ENCODE results near the gene M1AP.

M1AP gene

DNA sequence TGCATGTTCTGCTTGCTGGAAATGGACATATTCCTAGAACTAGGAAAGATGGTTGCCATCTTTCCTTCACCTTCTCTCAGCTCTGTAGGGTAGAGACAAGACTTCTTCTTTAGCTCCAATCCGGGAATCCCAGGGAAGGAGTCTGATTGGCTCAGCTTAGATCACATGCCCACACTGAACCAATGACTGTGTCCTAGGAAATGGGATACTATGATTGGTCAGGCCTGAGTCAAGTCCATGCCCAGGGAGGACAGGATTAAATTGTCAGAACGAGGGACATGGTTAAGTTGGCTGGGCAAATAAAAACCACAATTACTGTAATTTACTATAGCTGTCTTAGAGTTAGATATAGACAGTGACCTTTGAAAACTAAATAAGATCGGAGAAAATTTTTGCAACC is 37.3 kb upstream of the M1AP start:
- FAIRE-seq (no peak), DNase-seq (ENCODE audit: insufficient read length, low spot score) (no peak)
- no peak for TF ChIP-seq SPI1 (IDR thresholded peaks at IDR 0.05; ENCODE audit: low read depth, low read length)
- no peak for TF ChIP-seq POU2F2 (IDR thresholded peaks at IDR 0.05; ENCODE audit: low read depth, low read length)
- no peak for TF ChIP-seq POLR2A (IDR thresholded peaks at IDR 0.05; ENCODE audit: low read depth, low read length)
- no peak for TF ChIP-seq TAF1 (IDR thresholded peaks at IDR 0.05; ENCODE audit: low read depth, low read length)
- no peak for TF ChIP-seq PAX5 (IDR thresholded peaks at IDR 0.05; ENCODE audit: insufficient read depth, low read length, severe bottlenecking)
- no peak for TF ChIP-seq POLR2AphosphoS5 (IDR thresholded peaks at IDR 0.05; ENCODE audit: low read depth, low read length)

DNA sequence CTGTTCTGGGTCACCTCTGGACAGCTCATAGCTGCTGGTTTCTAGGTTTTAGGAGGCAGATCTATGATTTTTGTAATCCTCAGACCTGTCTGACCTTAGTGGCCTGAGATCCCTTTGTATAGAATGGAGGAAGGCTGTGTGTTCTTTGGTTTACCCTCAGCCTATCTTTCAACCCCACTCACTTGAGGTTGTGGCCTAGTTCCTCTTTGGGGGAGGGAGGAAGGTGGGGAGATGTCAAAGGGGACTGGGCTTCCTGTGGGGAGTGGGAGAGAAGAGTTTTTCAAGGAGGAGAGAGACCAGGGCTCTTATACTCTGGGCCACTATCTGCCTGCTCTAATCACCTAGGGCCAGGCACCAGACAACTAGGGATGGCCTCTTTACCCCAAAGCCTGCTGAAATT is 34.4 kb upstream of the M1AP start:
- TF ChIP-seq POU2F2 (IDR thresholded peaks at IDR 0.05; ENCODE audit: low read depth, low read length) (no peak), POLR2AphosphoS5 (IDR thresholded peaks at IDR 0.05; ENCODE audit: low read depth, low read length) (no peak), SPI1 (IDR thresholded peaks at IDR 0.05; ENCODE audit: low read depth, low read length) (no peak), TAF1 (IDR thresholded peaks at IDR 0.05; ENCODE audit: low read depth, low read length) (no peak), POLR2A (IDR thresholded peaks at IDR 0.05; ENCODE audit: low read depth, low read length) (no peak), PAX5 (IDR thresholded peaks at IDR 0.05; ENCODE audit: insufficient read depth, low read length, severe bottlenecking) (no peak)
- no peak for FAIRE-seq
- no peak for DNase-seq (ENCODE audit: insufficient read length, low spot score)

DNA sequence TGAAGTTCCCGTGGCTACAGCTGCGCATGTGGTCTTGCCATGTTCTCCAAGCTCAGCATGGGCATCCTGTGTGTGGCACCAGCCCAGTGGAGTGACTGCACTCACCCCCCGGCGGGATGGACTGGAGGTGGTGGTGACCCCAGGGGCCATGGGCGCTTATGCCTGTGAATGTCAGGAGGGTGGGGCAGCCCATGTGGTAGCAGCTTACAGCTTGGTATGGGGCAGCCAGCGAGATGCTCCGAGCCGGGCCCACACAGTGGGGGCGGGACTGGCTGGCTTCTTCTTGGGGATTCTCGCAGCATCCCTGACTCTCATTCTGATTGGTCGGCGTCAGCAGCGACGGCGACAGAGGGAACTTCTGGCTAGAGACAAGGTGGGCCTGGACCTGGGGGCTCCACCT is 31.5 kb upstream of the M1AP start:
- TF ChIP-seq POU2F2 (IDR thresholded peaks at IDR 0.05; ENCODE audit: low read depth, low read length) (no peak), SPI1 (IDR thresholded peaks at IDR 0.05; ENCODE audit: low read depth, low read length) (no peak), POLR2A (IDR thresholded peaks at IDR 0.05; ENCODE audit: low read depth, low read length) (no peak), PAX5 (IDR thresholded peaks at IDR 0.05; ENCODE audit: insufficient read depth, low read length, severe bottlenecking) (no peak), POLR2AphosphoS5 (IDR thresholded peaks at IDR 0.05; ENCODE audit: low read depth, low read length) (no peak), TAF1 (IDR thresholded peaks at IDR 0.05; ENCODE audit: low read depth, low read length) (no peak)
- no peak for FAIRE-seq
- no peak for DNase-seq (ENCODE audit: insufficient read length, low spot score)

DNA sequence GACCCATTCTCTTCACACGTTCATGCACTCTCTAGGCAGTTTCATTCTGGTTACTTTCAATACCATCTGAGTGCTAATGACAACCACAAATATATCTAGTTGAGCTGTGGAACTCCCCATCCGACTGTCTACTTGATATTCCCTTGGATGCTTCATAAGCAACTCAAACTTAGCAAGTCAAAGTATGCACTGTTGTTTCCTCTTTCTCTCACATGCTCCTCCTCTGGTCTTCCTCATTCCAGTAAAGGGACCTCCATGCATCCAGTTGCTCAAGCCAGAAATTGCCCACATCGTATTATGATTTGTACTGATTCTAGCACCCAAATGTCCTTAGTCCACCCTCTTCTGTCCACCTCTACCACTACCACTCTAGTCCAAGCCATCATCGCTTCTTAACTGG is 28.2 kb upstream of the M1AP start:
- no peak for FAIRE-seq
- no peak for DNase-seq (ENCODE audit: insufficient read length, low spot score)
- TF ChIP-seq POU2F2 (IDR thresholded peaks at IDR 0.05; ENCODE audit: low read depth, low read length) (no peak), PAX5 (IDR thresholded peaks at IDR 0.05; ENCODE audit: insufficient read depth, low read length, severe bottlenecking) (no peak), SPI1 (IDR thresholded peaks at IDR 0.05; ENCODE audit: low read depth, low read length) (no peak), POLR2AphosphoS5 (IDR thresholded peaks at IDR 0.05; ENCODE audit: low read depth, low read length) (no peak), TAF1 (IDR thresholded peaks at IDR 0.05; ENCODE audit: low read depth, low read length) (no peak), POLR2A (IDR thresholded peaks at IDR 0.05; ENCODE audit: low read depth, low read length) (no peak)

DNA sequence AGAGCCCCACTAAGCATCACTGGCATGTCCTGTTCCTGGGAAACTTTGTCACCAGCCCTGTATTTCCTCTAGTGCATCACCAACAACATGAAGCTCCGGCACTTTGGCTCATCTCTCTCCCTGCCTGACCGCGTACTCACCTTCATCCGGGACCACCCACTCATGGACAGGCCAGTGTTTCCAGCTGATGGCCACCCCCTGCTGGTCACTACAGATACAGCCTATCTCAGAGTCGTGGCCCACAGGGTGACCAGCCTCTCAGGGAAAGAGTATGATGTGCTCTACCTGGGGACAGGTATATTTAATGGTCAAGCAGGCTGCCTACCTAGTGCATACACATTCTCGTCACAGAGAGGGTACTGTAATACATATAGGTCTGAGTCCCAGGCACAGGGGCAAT is 27.0 kb upstream of the M1AP start:
- FAIRE-seq (no peak), DNase-seq (ENCODE audit: insufficient read length, low spot score) (no peak)
- TF ChIP-seq POLR2A (IDR thresholded peaks at IDR 0.05; ENCODE audit: low read depth, low read length) (no peak), PAX5 (IDR thresholded peaks at IDR 0.05; ENCODE audit: insufficient read depth, low read length, severe bottlenecking) (no peak), POU2F2 (IDR thresholded peaks at IDR 0.05; ENCODE audit: low read depth, low read length) (no peak), POLR2AphosphoS5 (IDR thresholded peaks at IDR 0.05; ENCODE audit: low read depth, low read length) (no peak), SPI1 (IDR thresholded peaks at IDR 0.05; ENCODE audit: low read depth, low read length) (no peak), TAF1 (IDR thresholded peaks at IDR 0.05; ENCODE audit: low read depth, low read length) (no peak)

DNA sequence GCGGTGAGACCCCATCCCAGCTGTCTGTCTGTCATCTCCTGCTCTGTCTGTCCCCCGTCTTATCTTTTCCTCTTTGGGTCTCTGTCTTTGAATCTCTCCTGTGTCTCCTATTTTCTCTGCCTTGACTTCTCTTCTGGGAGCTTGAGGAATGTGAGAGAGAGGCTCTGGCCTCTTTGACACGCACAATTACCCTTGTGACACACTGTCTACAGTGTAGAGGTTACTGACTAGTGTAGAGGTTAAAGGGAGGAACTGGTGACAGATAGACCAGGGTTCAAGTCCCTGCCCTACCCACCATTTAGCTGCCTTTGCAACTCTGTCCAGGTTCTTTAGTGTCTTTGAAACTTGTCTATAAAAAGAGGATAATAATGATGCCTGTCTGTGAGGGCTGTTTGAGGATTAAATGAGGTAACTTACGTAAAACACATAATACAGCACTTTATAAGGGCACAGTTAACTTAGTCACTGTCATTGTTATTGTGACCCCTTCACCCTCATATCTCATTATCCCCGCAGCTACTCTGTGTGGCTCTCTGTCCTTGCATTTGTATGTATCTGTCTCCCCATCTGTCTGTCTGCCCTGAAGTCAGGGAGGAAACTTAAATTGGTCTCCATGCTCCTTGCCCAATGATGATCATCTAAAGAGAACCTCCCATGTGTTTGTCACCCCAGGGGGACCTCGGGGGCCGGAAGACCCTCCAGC is 25.8 kb upstream of the M1AP start:
- FAIRE-seq = no peak
- TF ChIP-seq POLR2A (IDR thresholded peaks at IDR 0.05; ENCODE audit: low read depth, low read length) (no peak), SPI1 (IDR thresholded peaks at IDR 0.05; ENCODE audit: low read depth, low read length) (no peak), TAF1 (IDR thresholded peaks at IDR 0.05; ENCODE audit: low read depth, low read length) (no peak), PAX5 (IDR thresholded peaks at IDR 0.05; ENCODE audit: insufficient read depth, low read length, severe bottlenecking) (no peak), POLR2AphosphoS5 (IDR thresholded peaks at IDR 0.05; ENCODE audit: low read depth, low read length) (no peak), POU2F2 (IDR thresholded peaks at IDR 0.05; ENCODE audit: low read depth, low read length) (no peak)

DNA sequence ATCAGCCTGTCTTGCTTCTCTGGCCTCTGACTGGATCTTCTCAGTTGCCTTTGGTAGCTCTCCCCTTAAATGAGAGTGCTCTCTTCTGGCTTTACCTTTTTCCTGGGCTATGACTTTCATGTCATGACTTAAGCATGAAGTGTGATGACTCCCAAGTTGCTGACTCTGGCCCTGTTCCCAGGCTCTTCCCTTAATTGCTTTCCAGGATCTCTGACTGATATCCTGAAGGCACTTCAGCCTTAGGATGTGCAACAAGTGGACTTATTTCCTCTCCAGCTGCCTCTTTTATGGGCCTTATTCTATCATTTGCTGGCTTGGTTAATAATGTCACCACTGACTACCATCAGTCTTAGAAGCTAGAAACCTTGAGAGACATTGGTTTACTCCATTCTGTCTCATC is 23.3 kb upstream of the M1AP start:
- no peak for TF ChIP-seq POLR2AphosphoS5 (IDR thresholded peaks at IDR 0.05; ENCODE audit: low read depth, low read length)
- no peak for TF ChIP-seq POU2F2 (IDR thresholded peaks at IDR 0.05; ENCODE audit: low read depth, low read length)
- no peak for TF ChIP-seq POLR2A (IDR thresholded peaks at IDR 0.05; ENCODE audit: low read depth, low read length)
- no peak for TF ChIP-seq TAF1 (IDR thresholded peaks at IDR 0.05; ENCODE audit: low read depth, low read length)
- TF ChIP-seq PAX5 (IDR thresholded peaks at IDR 0.05; ENCODE audit: insufficient read depth, low read length, severe bottlenecking) = no peak
- no peak for TF ChIP-seq SPI1 (IDR thresholded peaks at IDR 0.05; ENCODE audit: low read depth, low read length)
- no peak for DNase-seq (ENCODE audit: insufficient read length, low spot score)
- no peak for FAIRE-seq

More for the DNA sequence above, 25.8 kb upstream of the M1AP start:
- no peak for DNase-seq (ENCODE audit: insufficient read length, low spot score)

DNA sequence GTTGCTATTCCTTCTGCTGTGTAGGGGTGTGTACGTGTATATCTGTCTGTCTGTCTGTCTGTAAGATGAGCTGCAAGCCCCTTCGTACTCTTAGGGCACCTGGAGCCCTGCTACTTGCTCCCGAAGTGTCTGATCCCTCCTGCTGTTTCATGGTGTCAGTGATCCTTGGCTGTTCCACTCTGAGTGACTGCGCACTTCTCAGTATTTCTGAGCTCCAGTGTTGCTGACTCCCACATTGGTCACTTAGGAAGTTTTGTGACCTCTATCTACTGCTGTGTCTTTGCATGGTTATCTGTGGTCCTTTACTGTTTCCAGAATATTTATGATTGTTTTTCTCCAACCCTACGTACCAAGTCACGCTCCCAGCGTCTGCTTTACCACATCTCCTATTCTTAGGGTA is 22.1 kb upstream of the M1AP start:
- TF ChIP-seq POU2F2 (IDR thresholded peaks at IDR 0.05; ENCODE audit: low read depth, low read length) = no peak
- no peak for TF ChIP-seq TAF1 (IDR thresholded peaks at IDR 0.05; ENCODE audit: low read depth, low read length)
- no peak for TF ChIP-seq SPI1 (IDR thresholded peaks at IDR 0.05; ENCODE audit: low read depth, low read length)
- no peak for TF ChIP-seq POLR2AphosphoS5 (IDR thresholded peaks at IDR 0.05; ENCODE audit: low read depth, low read length)
- no peak for TF ChIP-seq PAX5 (IDR thresholded peaks at IDR 0.05; ENCODE audit: insufficient read depth, low read length, severe bottlenecking)
- TF ChIP-seq POLR2A (IDR thresholded peaks at IDR 0.05; ENCODE audit: low read depth, low read length) = no peak
- DNase-seq (ENCODE audit: insufficient read length, low spot score) (no peak), FAIRE-seq (no peak)

DNA sequence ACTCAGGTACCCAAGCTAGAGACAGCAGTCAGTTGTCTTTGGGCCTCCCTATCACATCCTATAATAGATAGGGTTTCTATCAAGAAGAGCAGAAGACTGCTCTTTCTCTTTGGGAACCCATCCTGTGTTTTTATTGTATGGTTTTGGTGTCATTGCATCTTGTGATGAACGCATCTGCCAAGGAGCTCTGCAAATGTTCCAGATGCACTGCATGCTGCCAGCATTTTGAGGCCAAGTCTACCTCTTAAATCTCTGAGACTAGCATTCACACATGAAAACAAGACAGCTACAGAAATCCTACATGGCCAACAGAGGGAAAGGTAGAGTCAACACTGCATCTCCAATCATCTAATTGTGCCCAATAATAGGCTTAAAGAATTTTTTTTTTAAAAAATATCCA is 20.0 kb upstream of the M1AP start:
- DNase-seq (ENCODE audit: insufficient read length, low spot score) (no peak), FAIRE-seq (no peak)
- no peak for TF ChIP-seq POU2F2 (IDR thresholded peaks at IDR 0.05; ENCODE audit: low read depth, low read length)
- no peak for TF ChIP-seq POLR2A (IDR thresholded peaks at IDR 0.05; ENCODE audit: low read depth, low read length)
- TF ChIP-seq POLR2AphosphoS5 (IDR thresholded peaks at IDR 0.05; ENCODE audit: low read depth, low read length) = no peak
- TF ChIP-seq TAF1 (IDR thresholded peaks at IDR 0.05; ENCODE audit: low read depth, low read length) = no peak
- no peak for TF ChIP-seq SPI1 (IDR thresholded peaks at IDR 0.05; ENCODE audit: low read depth, low read length)
- no peak for TF ChIP-seq PAX5 (IDR thresholded peaks at IDR 0.05; ENCODE audit: insufficient read depth, low read length, severe bottlenecking)

All from GM12891 (cell line).